ENCODE results near the gene NFE2L2.
"Not testable (repeated sequence)": the region's sequence is repeated elsewhere in the genome, so short reads cannot be mapped to it uniquely, and the experiment has no call there.

DNA sequence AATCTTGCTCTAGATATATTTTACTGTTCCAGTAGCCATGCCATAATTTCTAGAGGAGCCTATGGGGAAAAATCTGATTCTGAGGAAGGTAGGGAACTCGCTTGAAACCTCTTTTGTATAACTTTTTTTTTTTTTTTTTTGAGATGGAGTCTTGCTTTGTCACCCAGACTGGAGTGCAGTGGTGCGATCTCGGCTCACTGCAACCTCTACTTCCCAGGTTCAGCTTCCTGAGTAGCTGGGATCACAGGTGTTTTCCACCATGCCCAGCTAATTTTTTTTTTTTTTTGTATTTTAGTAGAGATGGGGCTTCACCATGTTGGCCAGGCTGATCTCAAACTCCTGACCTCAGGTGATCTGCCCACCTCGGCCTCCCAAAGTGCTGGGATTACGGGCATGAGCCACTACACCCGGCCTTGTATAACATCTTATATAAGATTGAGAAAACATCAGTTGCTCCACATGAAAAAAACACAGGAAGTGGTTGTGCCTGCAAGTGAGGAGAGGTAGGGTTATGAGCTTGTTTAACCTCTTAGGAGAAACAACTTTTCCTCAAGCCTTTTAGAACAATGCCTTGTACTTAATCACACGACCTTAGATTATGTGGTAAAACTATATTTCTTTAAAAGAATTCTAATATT is 45.3 kb upstream of the NFE2L2 start:
- TF ChIP-seq, protein P1, sequence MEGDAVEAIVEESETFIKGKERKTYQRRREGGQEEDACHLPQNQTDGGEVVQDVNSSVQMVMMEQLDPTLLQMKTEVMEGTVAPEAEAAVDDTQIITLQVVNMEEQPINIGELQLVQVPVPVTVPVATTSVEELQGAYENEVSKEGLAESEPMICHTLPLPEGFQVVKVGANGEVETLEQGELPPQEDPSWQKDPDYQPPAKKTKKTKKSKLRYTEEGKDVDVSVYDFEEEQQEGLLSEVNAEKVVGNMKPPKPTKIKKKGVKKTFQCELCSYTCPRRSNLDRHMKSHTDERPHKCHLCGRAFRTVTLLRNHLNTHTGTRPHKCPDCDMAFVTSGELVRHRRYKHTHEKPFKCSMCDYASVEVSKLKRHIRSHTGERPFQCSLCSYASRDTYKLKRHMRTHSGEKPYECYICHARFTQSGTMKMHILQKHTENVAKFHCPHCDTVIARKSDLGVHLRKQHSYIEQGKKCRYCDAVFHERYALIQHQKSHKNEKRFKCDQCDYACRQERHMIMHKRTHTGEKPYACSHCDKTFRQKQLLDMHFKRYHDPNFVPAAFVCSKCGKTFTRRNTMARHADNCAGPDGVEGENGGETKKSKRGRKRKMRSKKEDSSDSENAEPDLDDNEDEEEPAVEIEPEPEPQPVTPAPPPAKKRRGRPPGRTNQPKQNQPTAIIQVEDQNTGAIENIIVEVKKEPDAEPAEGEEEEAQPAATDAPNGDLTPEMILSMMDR (conservative IDR thresholded peaks at IDR 0.05; ENCODE audit: low read depth, low read length), result not testable (repeated sequence)
- TF ChIP-seq EZH2 (IDR thresholded peaks at IDR 0.05; ENCODE audit: low read length, unreplicated experiment); EZH2phosphoT487 (IDR thresholded peaks at IDR 0.05; ENCODE audit: borderline replicate concordance, low read length): not testable (repeated sequence)

Measured in PC-3 (cell line).